Hepatocyte (in vitro differentiated cells): ENCODE measurements around the gene PLLP.

Source experiments
- EZH2phosphoT487 ChIP-seq: fragments of 200-600 bp; sonication (generic); IDR thresholded peaks from one replicate; pipeline ENCODE4 v1.6.1; 2018; ENCODE audit warnings: antibody characterized with exemption, mild to moderate bottlenecking, low read depth, moderate library complexity; ENCODE audit not compliant: unreplicated experiment, severe bottlenecking
- TF ChIP-seq, protein P1 (sequence below): fragments of 200-600 bp; sonication (generic); IDR thresholded peaks from 2 replicates; pipeline ENCODE4 v1.5.1; 2016; ENCODE audit warnings: antibody characterized with exemption, mild to moderate bottlenecking; ENCODE audit not compliant: poor library complexity

DNA sequence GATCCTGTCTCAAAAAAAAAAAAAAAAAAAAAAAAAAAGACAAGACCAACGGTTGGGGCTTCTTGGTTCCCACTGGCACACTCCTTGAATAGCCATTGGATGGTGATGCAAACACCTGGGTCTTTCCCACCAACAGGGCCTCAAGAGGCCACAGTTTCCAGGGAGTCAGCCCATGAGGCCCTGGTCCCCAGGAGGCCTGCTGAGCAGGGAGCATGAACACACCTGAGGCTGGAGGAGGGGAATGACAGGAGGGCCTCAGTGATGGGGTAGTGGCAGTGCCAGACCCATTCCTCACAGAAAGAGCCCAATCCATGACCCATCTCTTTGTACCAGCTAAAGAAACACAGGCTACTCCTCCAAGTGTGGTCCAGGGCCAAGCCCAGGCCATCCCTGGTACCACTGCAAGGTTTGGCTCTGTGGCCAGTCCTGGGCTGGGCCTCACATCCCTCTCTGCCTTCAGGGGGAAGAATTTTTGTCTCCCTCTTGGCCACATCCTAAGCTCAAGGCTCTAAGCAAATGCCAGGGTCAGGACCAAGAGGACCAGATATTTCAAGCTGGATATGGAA is 25.5 kb downstream of the PLLP start:
- TF ChIP-seq, protein P1, sequence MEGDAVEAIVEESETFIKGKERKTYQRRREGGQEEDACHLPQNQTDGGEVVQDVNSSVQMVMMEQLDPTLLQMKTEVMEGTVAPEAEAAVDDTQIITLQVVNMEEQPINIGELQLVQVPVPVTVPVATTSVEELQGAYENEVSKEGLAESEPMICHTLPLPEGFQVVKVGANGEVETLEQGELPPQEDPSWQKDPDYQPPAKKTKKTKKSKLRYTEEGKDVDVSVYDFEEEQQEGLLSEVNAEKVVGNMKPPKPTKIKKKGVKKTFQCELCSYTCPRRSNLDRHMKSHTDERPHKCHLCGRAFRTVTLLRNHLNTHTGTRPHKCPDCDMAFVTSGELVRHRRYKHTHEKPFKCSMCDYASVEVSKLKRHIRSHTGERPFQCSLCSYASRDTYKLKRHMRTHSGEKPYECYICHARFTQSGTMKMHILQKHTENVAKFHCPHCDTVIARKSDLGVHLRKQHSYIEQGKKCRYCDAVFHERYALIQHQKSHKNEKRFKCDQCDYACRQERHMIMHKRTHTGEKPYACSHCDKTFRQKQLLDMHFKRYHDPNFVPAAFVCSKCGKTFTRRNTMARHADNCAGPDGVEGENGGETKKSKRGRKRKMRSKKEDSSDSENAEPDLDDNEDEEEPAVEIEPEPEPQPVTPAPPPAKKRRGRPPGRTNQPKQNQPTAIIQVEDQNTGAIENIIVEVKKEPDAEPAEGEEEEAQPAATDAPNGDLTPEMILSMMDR: no peak
- TF ChIP-seq EZH2phosphoT487: no peak
